HepG2 (cell line): ENCODE results near the gene VGLL1. TPM values are rescaled to one million over a fixed set of nuclear protein-coding genes. Genes with fewer than 3 reads are reported as not detected.

Experiments used
- ATAC-seq: fragments of 200-7000 bp; cut with Tn5 transposase; 3 replicates; pipeline ENCODE4 v1.9.1; 2020; ENCODE audit warnings: mild to moderate bottlenecking, moderate library complexity
- BruUV-seq: library from RNA; stranded (reverse); fragments of 400-500 nt; replicated peaks from 2 replicates; lab custom pipeline; 2021; lab: Mats Ljungman, UMichigan
- CTCF ChIA-PET: fragments of 300-600 bp; formaldehyde crosslinking; extraction: SDS; loops from one replicate; lab custom pipeline; 2021; ENCODE audit warnings: low total read pairs, inconsistent platforms, low intra/inter-chr PET ratio; lab: Yijun Ruan, JAX
- POLR2A ChIA-PET: fragments of 350-600 bp; sonication (Branson Sonifier 250); formaldehyde crosslinking; loops from one replicate; lab custom pipeline; 2020; ENCODE audit warnings: antibody characterized with exemption, inconsistent platforms; lab: Yijun Ruan, JAX
- DNase-seq: peaks from one replicate; pipeline ENCODE4 v3.0.0-alpha.2; 2015; ENCODE audit warnings: low spot score
- FAIRE-seq: peaks from 3 replicates; lab custom pipeline; 2011; peaks lifted over from hg19 to GRCh38; lab: Jason Lieb, UNC
- H2AFZ ChIP-seq: one replicate; pipeline ENCODE4 v1.6.1; 2011; ENCODE audit warnings: low read length, inconsistent platforms
- H3K27ac ChIP-seq: fragments of 300-600 bp; 3 replicates; pipeline ENCODE4 v1.8.0; 2011; ENCODE audit warnings: mixed run types, mild to moderate bottlenecking, mixed read lengths, low read length, inconsistent platforms; ENCODE audit not compliant: insufficient read depth; ENCODE audit errors: extremely low read length
- H3K27me3 ChIP-seq, 2 experiments: fragments of 200-600 bp in 1 of 2; 2 replicates in 1 of 2; 3 replicates in 1 of 2; pipeline versions ENCODE4 v1.6.0 to v1.8.0; 2011; ENCODE audit warnings: low read length in 2 of 2, mild to moderate bottlenecking in 2 of 2, moderate library complexity in 2 of 2, inconsistent platforms in 1 of 2; ENCODE audit not compliant: insufficient read depth in 2 of 2, control insufficient read depth in 1 of 2
- H3K36me3 ChIP-seq, 2 experiments: fragments of 200-600 bp in 1 of 2; replicated peaks in 1 of 2; 2 replicates in 1 of 2; 3 replicates in 1 of 2; pipeline versions ENCODE4 v1.5.1 to v1.8.0; 2011; ENCODE audit warnings: low read length in 2 of 2, inconsistent platforms in 1 of 2; ENCODE audit not compliant: insufficient read depth in 2 of 2, control insufficient read depth in 1 of 2
- H3K4me1 ChIP-seq: 2 replicates; pipeline ENCODE4 v1.5.1; 2012; ENCODE audit warnings: low read length, inconsistent platforms; ENCODE audit not compliant: insufficient read depth
- H3K4me2 ChIP-seq: 2 replicates; pipeline ENCODE4 v1.6.0; 2011; ENCODE audit warnings: low read depth, low read length, inconsistent platforms
- H3K4me3 ChIP-seq, 3 experiments: fragments of 200-600 bp in 1 of 3; sonication (generic), shearing (Covaris generic) in 1 of 3; replicated peaks in 1 of 3; 2 replicates each; pipeline ENCODE4 v1.5.1; 2011 to 2016; ENCODE audit warnings: low read length in 3 of 3, inconsistent platforms in 2 of 3, low read depth in 2 of 3, mild to moderate bottlenecking in 2 of 3, control low read depth in 1 of 3, mixed read lengths in 1 of 3; ENCODE audit not compliant: insufficient read depth in 1 of 3
- H3K79me2 ChIP-seq: one replicate; pipeline ENCODE4 v1.6.1; 2011; ENCODE audit warnings: low read length, inconsistent platforms; ENCODE audit not compliant: insufficient read depth
- H3K9ac ChIP-seq: 2 replicates; pipeline ENCODE4 v1.6.0; 2011; ENCODE audit warnings: mild to moderate bottlenecking, low read depth, low read length, inconsistent platforms; ENCODE audit not compliant: insufficient read depth
- H3K9me3 ChIP-seq: 2 replicates; pipeline ENCODE4 v1.5.1; 2012; ENCODE audit warnings: mild to moderate bottlenecking, low read length
- H4K20me1 ChIP-seq: 2 replicates; pipeline ENCODE4 v1.6.0; 2011; ENCODE audit warnings: inconsistent platforms, mild to moderate bottlenecking, low read length, moderate library complexity; ENCODE audit not compliant: insufficient read depth
- DR1 ChIP-seq: sonication (generic); formaldehyde crosslinking; IDR thresholded peaks from 2 replicates; pipeline ENCODE4 v1.8.0; 2021; ENCODE audit warnings: mild to moderate bottlenecking, missing genetic modification reagents, inconsistent platforms
- KDM3A ChIP-seq: IDR thresholded peaks from 2 replicates; pipeline ENCODE4 v1.6.1; 2018; ENCODE audit warnings: low read depth, missing compliant biosample characterization
- PRDM4 ChIP-seq: sonication (generic); formaldehyde crosslinking; IDR thresholded peaks from 2 replicates; pipeline ENCODE4 v1.9.0; 2021; ENCODE audit warnings: missing genetic modification reagents, borderline replicate concordance
- RARG ChIP-seq: sonication (generic); formaldehyde crosslinking; IDR thresholded peaks from 2 replicates; pipeline ENCODE4 v1.4.0; 2020; ENCODE audit warnings: low read depth, mild to moderate bottlenecking, missing genetic modification reagents
- THAP11 ChIP-seq: IDR thresholded peaks from 2 replicates; pipeline ENCODE4 v1.6.1; 2016; ENCODE audit warnings: missing biosample characterization, missing genetic modification reagents
- ZFP36L2 ChIP-seq: sonication (generic); formaldehyde crosslinking; IDR thresholded peaks from 2 replicates; pipeline ENCODE4 v1.4.0; 2020; ENCODE audit warnings: missing genetic modification reagents
- ZNF3 ChIP-seq: IDR thresholded peaks from 2 replicates; pipeline ENCODE4 v1.7.0; 2017; ENCODE audit warnings: inconsistent platforms
- ZNF460 ChIP-seq: sonication (generic); formaldehyde crosslinking; IDR thresholded peaks from 2 replicates; pipeline ENCODE4 v1.5.1; 2020; ENCODE audit warnings: missing genetic modification reagents, mild to moderate bottlenecking, borderline replicate concordance
- ZNF496 ChIP-seq: sonication (generic); formaldehyde crosslinking; IDR thresholded peaks from 2 replicates; pipeline ENCODE4 v1.8.1; 2023; ENCODE audit warnings: mild to moderate bottlenecking, moderate library complexity, missing genetic modification reagents; ENCODE audit not compliant: insufficient replicate concordance
- ZNF549 ChIP-seq: sonication (generic); formaldehyde crosslinking; IDR thresholded peaks from 2 replicates; pipeline ENCODE4 v1.5.0; 2020; ENCODE audit warnings: missing genetic modification reagents
- WGBS: methylation state at CpG from one replicate; pipeline ENCODE4 v1.1.6; 2017; ENCODE audit warnings: low lambda C conversion rate; 5-methylcytosine and 5-hydroxymethylcytosine counted together
- in situ Hi-C: cut with HindIII; loops from 2 replicates; pipeline ENCODE4 v1.10.0; 2017; ENCODE audit warnings: low pct_unique_long_range_greater_than_20kb; ENCODE audit not compliant: extremely low pct_ligation_motif_present
- intact Hi-C: fragments of 100-400 bp; cut with micrococcal nuclease; formaldehyde crosslinking; loops from one replicate; pipeline ENCODE4 v1.10.0; 2022; ENCODE audit not compliant: unreplicated experiment
- polyA plus RNA-seq, 8 experiments: library from polyadenylated mRNA; depleted of rRNA in 3 of 8; stranded (reverse) in 7 of 8; unstranded in 1 of 8; fragments of >200 nt; fragmentation: Illumina TruSeq in 4 of 8; extraction: Trizol in 4 of 8; gene quantifications; 2 replicates each; pipeline versions ENCODE4 v1.2.1 to v1.2.3, GENCODE V29; 2011 to 2016; ENCODE audit warnings: low read depth in 4 of 8, missing spikeins in 1 of 8, mixed read lengths in 1 of 8; ENCODE audit not compliant: insufficient read depth in 1 of 8
- total RNA-seq, 5 experiments: library from RNA; depleted of rRNA; stranded (reverse); fragments of >200 nt; fragmentation: Illumina TruSeq; extraction: Trizol; gene quantifications; 2 replicates each; pipeline ENCODE4 v1.2.3, GENCODE V29; 2016; ENCODE audit warnings: low read depth in 1 of 5

VGLL1 gene
- total and polyA plus RNA-seq, 2 of the 13 experiments (the other 11 are each of a cell fraction or from before 2014, with no cell fraction given) = not detected

- ATAC-seq (no peak), DNase-seq (no peak), FAIRE-seq (no peak)
- no peak overlapping the region for H3K4me2 ChIP-seq
- H3K4me3 ChIP-seq = no peak overlapping the region
- H3K27ac ChIP-seq = no peak overlapping the region
- no peaks in the 10 kb centered on the region for H3K79me2 ChIP-seq
- H3K27me3 ChIP-seq = no peaks in the 10 kb centered on the region; a peak in 1 of 5 replicates
- in situ Hi-C loops (no loop called here), intact Hi-C loops (no loop called here)
- H3K4me1 ChIP-seq = no peaks in the 10 kb centered on the region
- no peak overlapping the region for H3K9ac ChIP-seq
- no peaks in the 10 kb centered on the region for H3K9me3 ChIP-seq
- CTCF ChIA-PET = no interaction called here
- BruUV-seq = no TSS peak
- no peaks in the 10 kb centered on the region for H4K20me1 ChIP-seq
- POLR2A ChIA-PET = no interaction called here
- TF ChIP-seq PRDM4 (CRISPR knock-in tag) (no peak), ZNF460 (CRISPR knock-in tag) (no peak)
- WGBS = 0% methylated on average over 1 of the region's 3 CpGs
- H2AFZ ChIP-seq = no peak overlapping the region
- no peaks in the 10 kb centered on the region for H3K36me3 ChIP-seq
These were observed 53.9 kb downstream of the VGLL1 start for GRCh38 chrX:136585960-136586359.

- Histone ChIP-seq H3K9me3 (no peaks in the 10 kb centered on the region), H2AFZ (no peak overlapping the region), H3K4me3 (no peak overlapping the region), H3K4me1 (no peaks in the 10 kb centered on the region), H3K36me3 (no peaks in the 10 kb centered on the region), H3K27ac (no peak overlapping the region), H3K9ac (no peak overlapping the region), H3K27me3 (no peaks in the 10 kb centered on the region; a peak in 1 of 5 replicates), H3K79me2 (no peaks in the 10 kb centered on the region), H3K4me2 (no peak overlapping the region), H4K20me1 (no peaks in the 10 kb centered on the region)
- DNase-seq = no peak
- in situ Hi-C loops (no loop called here), intact Hi-C loops (no loop called here)
- TF ChIP-seq RARG (CRISPR knock-in tag) (no peak), ZFP36L2 (CRISPR knock-in tag) (no peak), THAP11 (CRISPR knock-in tag) (no peak), ZNF496 (no peak), ZNF3 (CRISPR knock-in tag) (no peak), DR1 (CRISPR knock-in tag) (no peak), KDM3A (no peak), ZNF549 (CRISPR knock-in tag) (no peak)
- POLR2A ChIA-PET = no interaction called here
- BruUV-seq = no TSS peak
- ATAC-seq = no peak
- no CpG with 5 or more reads among the region's 3 CpGs for WGBS
- no peak for FAIRE-seq
- CTCF ChIA-PET = no interaction called here
These were observed 54.4 kb downstream of the VGLL1 start for GRCh38 chrX:136586386-136586785.
